LNCaP clone FGC (cell line): ENCODE results near the gene UROC1.
A peak's percentile ranks its signal among the peaks of the same experiment; 100 is the strongest.

Experiments used
- DNase-seq: peaks from one replicate; pipeline ENCODE4 v3.0.0-alpha.2; 2011; ENCODE audit warnings: low read depth
- H3K4me3 ChIP-seq: 2 replicates; pipeline ENCODE4 v1.5.1; 2011; ENCODE audit warnings: mild to moderate bottlenecking, low read depth, low read length, control low read depth
- CTCF ChIP-seq: IDR thresholded peaks from 2 replicates; pipeline ENCODE4 v1.5.1; 2012; ENCODE audit warnings: mild to moderate bottlenecking; ENCODE audit not compliant: control insufficient read depth, insufficient read depth; ENCODE audit errors: extremely low read depth

The UROC1 gene

DNA sequence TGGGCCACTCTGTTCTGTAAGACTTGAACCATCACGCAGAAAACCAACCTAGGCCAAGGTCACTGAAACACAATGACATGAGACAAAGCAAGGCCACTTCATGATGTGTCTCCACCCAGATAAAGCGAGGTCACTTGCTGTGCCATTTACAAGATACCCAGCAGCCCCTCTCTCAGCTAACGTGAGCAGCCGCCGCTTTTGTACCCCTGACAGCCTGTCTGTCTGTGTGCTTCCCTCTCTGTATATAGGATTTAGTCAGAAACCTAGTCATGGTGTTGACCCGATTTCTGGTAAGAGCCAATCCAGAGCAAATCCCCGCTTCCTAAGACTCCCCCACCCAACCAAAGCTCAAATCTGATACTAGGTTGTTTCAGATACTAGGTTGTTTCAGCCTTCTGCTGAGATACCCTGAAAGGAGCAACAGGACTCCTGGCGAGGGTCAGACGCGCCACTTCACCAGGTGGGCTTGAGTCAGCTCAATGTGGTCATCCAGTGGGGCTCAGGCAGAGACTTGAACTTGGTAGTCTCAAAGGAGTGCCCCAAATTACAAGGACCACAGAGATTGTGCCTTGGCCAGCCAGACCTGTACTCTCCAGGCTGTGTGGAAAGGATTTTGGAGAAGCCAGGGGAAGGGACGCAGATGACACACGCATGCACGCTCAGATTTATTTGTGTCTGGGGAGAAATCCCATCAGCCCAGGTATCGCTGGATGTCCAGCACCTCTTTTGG is 38.8 kb downstream of the UROC1 start:
- H3K4me3 ChIP-seq = no peak overlapping the region
- TF ChIP-seq CTCF = no peak
- DNase-seq = no peak

DNA sequence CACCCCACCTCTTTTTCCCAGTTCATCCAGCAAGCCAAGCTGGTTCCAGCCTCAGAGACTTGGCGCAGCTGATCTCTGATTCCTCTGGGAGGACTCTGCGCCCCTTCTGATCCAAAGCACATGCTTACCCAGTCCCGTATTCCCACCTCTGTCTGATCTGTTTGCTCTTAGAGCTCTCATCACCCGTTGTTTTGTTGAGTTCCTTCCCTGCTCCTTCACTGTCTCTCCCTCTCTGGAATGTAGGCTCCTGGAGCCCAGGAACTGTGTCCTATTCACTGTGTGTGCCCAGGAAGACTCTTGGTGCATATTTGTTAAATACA is 40.6 kb downstream of the UROC1 start:
- DNase-seq = no peak
- no peak for TF ChIP-seq CTCF
- H3K4me3 ChIP-seq = no peak overlapping the region

DNA sequence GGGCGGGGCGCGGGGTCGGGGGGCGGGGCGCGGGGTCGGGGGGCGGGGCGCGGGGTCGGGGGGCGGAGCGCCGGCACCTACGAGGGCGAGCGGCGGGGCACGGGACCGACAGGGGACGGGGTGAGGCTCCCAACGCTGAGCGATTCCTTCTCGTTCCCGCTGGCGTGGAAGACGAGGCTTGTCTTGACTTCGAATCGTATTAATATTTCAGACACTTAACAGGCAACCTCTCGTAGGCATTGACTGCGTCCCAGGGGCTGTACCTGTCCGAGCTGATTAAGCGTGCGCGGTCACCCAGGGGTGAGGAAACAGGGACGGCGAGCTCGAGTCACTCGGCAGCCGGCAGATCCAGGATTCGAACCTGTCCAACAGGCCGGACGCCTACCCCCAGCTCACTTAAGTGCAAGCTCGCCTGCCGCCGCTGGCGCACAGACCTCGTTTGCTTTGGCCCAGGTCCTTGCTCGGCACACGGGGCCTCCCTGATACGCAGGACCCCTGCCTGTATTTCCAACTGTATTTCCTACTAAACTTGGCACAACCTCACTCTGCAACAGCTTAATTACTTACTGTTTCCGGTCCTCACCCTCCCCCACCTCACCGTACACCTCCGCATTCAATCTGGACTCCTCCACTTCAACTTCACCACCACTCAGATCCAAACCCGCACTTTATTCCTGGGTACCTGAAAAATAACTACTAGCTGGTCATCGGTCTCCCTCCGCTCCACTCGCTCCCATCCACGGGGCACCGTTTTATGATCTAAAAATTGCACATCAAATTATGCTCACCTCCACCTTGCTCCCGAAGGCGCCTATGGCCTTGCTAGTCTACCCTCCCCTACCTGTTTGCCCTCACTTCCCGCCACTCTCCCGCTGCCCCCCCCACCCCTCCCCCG is 41.2 kb downstream of the UROC1 start:
- TF ChIP-seq CTCF = no peak
- DNase-seq = peak; percentile 66

GRCh38 chr3:126475413-126476114 is 42.0 kb downstream of the UROC1 start, which contains the start of gene ZXDC:
Gene ZXDC (minus strand): TSS chr3:126475891. CDS start chr3:126475865, 26 bp downstream.
- TF ChIP-seq CTCF = peak; percentile 67
- H3K4me3 ChIP-seq = peak within 1 kb of the TSS; percentile 69
- peak; percentile 76 for DNase-seq

More for the DNA sequence above, 41.2 kb downstream of the UROC1 start:
- peak overlapping the region; percentile 67 for H3K4me3 ChIP-seq

GRCh38 chr3:126474498-126475412 is 42.8 kb downstream of the UROC1 start:
- peak overlapping the region; percentile 69 for H3K4me3 ChIP-seq
- no peak for TF ChIP-seq CTCF
- DNase-seq = no peak

DNA sequence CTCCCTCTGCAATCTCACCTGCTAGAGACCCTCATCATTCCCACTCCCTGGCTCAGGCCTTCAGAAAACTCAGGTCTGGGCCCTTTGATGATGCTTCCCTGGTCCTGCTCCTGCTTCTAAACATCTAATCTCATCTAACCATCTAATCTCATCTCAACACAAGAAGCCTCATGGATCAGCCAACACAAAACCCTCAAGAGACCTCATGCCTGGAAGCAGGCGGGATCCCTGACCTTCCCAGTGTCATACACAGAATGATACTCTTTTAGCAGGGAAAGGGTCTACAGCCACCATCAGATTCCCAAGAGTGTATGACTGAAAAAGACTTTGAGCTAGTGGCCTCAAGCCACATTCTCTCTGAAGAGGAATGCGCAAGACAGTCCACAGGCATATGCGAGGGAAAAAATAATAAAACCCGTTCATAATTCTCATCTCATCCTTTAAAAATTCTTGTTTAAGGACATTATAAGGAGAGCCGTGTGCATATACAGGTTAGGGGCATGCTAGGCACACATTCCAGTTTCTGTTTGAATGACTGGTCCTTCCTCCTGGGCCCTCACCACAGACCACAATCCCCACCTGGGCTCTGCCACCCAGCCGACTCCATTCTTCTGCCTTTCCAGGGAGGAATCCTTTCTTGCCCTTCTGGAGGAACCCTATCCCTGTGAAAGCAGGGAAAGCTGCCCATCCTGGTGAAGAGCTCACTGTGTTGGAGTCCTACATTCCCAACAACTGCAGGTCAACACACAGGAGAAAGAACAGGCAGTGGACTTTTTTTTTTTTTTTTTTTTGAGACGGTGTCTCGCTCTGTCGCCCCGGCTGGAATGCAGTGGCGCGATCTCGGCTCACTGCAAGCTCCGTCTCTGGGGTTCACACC is 44.0 kb downstream of the UROC1 start:
- no peak for TF ChIP-seq CTCF
- DNase-seq = no peak
- peak overlapping the region; percentile 69 for H3K4me3 ChIP-seq
